GM21528 (cell line): ENCODE measurements around the gene SCFD2.

ENCODE experiments used
- ATAC-seq: cut with Tn5 transposase; IDR thresholded peaks from one replicate; pipeline ENCODE4 v1.9.1; 2021; ENCODE audit warnings: mild to moderate bottlenecking, moderate library complexity; ENCODE audit not compliant: unreplicated experiment, low FRiP score

SCFD2 gene

GRCh38 chr4:52945326-52945898, 420.4 kb downstream of the SCFD2 start:
- no peak for ATAC-seq

GRCh38 chr4:52943677-52944076, 422.2 kb downstream of the SCFD2 start:
- ATAC-seq = no peak

GRCh38 chr4:52942936-52943335, 422.9 kb downstream of the SCFD2 start:
- no peak for ATAC-seq

GRCh38 chr4:52941450-52941849, 424.4 kb downstream of the SCFD2 start:
- ATAC-seq = no peak

- no peak for ATAC-seq
These were observed 426.1 kb downstream of the SCFD2 start for GRCh38 chr4:52939739-52940138.

GRCh38 chr4:52939325-52939724, 426.5 kb downstream of the SCFD2 start:
- ATAC-seq = no peak

GRCh38 chr4:52937829-52938228, 428.0 kb downstream of the SCFD2 start:
- ATAC-seq = no peak

- no peak for ATAC-seq
These were observed 429.1 kb downstream of the SCFD2 start for GRCh38 chr4:52936729-52937128.

GRCh38 chr4:52935317-52935716, 430.5 kb downstream of the SCFD2 start:
- ATAC-seq = no peak

- no peak for ATAC-seq
These were observed 432.1 kb downstream of the SCFD2 start for GRCh38 chr4:52933738-52934137.

GRCh38 chr4:52932591-52933470, 433.0 kb downstream of the SCFD2 start:
- ATAC-seq = no peak

GRCh38 chr4:52931243-52931642, 434.6 kb downstream of the SCFD2 start:
- ATAC-seq = no peak

- no peak for ATAC-seq
These were observed 439.5 kb downstream of the SCFD2 start for GRCh38 chr4:52926196-52926974.

- no peak for ATAC-seq
These were observed 440.3 kb downstream of the SCFD2 start for GRCh38 chr4:52925531-52925968.

GRCh38 chr4:52919461-52919860, 446.4 kb downstream of the SCFD2 start:
- ATAC-seq = no peak

GRCh38 chr4:52917817-52918216, 448.0 kb downstream of the SCFD2 start:
- no peak for ATAC-seq

- ATAC-seq = no peak
These were observed 450.0 kb downstream of the SCFD2 start for GRCh38 chr4:52915730-52916300.

GRCh38 chr4:52915191-52915590, 450.7 kb downstream of the SCFD2 start:
- no peak for ATAC-seq

GRCh38 chr4:52914051-52914605, 451.7 kb downstream of the SCFD2 start:
- ATAC-seq = no peak

GRCh38 chr4:52912608-52913007, 453.3 kb downstream of the SCFD2 start:
- ATAC-seq = no peak
